Frontal cortex (tissue), 4 donors: ENCODE results near the gene LEMD2. TPM values are rescaled to one million over a fixed set of nuclear protein-coding genes. Genes with fewer than 3 reads are reported as not detected.

Experiments used
- DNase-seq, 2 donors: peaks; one replicate each; pipeline ENCODE4 v3.0.0; 2012; ENCODE audit warnings: low spot score in 2 of 2
- FAIRE-seq: peaks from 2 replicates; lab custom pipeline; 2012; peaks lifted over from hg19 to GRCh38; lab: Jason Lieb, UNC
- total RNA-seq: library from RNA; depleted of rRNA; stranded (reverse); fragments of >200 nt; gene quantifications from one replicate; pipeline ENCODE4 v1.2.3, GENCODE V29; 2014
- donor health status: control.
- donor health status: control.
- donor health status: control.

Gene LEMD2
- total RNA-seq, 1 donor from 2014 or later, result 29.3 TPM

DNA sequence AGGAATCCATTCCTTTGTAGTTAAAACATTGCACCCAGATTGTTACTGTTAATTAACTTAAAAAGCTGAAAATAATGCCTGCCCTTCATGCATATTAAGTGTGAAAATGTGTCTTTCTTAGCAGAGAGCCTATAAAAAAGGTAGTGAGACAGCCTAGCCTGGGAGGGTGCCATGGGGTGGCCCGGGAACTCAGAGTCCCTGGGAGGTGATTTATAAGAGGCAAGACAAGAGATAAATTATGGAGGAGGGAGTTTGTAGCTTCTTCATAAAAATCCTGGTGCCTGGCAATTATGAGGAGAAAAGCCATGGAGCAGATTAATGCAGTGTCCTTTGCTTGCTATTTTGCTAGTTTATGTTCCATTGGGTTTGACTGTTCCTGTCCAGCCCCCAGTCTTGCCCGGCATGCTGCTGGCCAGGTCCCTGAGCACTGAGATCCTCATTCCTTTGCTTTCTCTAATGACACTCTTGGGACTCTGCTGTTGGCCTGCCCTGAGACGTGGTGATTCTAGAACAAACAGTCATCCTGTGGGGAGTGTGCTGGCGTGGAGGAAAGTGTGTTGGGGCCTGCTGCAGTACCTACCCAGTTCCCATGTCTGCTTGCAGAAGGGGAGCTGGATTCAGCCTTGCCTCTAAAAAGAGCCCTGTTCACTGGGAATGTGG is 10.7 kb upstream of the LEMD2 start:
- FAIRE-seq (no peak), DNase-seq (no peak)

DNA sequence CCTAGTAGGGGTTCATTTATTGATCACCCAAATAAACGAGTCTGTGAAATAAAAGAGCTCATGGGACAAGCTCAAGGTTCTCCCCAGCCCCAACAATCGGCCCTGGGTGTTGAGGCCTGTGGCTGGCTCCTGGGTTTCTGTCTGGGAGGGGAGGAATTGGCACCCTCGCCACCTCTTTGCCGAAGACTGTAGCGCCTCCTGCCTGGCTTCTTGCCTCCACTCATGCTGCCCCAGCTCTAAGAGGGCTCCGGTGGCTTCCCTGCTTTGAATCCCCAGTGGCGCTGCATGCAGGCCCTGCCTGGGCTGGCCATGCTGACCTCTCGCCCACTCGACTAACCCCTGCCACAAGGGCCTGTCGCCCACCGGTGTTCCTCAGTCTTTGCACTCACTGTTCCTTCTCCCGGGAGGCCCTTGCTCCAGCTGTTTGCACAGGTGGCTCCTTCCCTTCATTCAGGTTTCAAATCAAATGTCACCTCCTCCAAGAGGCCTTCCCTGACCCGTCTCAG is 9.5 kb upstream of the LEMD2 start:
- DNase-seq, result no peak
- FAIRE-seq, result no peak

DNA sequence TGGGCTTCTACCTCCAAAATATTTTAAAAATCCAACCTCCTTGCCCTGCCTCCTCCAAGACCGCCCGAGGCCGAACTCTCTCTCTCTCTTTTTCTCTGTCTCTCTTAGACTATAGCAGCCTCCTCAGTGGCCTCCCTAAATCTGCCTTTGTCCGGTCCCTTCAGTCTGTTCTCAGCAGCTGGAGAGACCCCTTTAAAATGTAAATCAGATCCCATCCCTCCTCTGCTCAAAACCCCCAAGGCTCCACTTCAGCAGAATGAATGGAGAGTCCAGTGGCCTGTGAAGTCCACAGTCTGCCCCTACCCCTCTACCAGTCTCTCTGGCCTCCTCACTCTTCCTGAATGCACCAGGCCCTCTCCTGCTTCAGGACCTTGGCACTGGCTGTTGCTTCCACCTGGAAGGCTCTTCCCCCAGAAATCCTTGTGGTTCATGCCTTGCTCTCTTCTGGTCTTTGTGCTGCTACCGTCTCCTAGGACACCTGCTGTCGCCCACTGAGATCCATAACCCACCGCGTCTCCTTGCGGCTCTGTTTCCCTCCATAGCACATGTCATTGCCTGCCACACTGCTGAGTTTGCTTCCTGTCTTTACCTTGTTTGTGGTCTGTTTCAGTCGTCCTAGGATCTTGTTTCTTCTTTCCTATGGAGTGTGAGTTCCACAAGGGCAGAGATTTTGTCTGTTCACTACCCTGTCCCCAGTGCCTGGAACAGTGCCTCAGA is 8.9 kb upstream of the LEMD2 start:
- DNase-seq (no peak), FAIRE-seq (no peak)

DNA sequence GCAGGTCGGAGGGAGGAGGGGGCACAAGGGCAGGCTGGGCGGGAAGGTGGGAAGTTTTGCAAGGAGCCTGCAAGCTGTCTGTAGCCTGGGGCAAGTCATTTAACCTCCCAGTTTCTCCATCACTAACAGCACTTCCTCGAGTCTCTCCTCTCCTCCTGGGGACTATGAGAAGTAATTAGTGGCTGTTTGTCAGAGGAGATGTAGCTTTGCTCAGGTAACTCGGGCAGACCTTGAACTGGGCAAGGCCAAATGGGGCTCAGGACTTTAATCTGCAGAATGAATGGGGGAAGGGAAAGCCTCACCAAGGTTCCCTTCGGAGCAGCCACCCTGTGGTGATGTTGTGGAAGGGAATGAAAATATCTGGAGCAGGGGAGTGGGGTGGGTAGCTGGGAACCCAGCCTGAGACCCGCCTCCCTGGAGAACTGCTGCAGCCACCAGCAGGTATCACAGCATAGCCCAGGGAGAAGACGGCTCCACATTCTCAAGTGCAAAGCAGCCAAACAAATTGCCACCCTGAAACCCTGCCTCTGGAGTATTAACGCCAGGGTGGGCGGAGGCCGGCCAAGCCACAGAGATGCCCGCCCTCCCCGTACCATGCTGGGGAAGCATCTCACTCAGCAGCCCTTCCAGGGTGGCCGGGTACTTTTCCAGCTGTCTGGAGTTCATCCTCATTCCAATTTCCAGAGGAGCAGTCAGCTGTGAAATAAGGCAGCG is 6.1 kb upstream of the LEMD2 start:
- FAIRE-seq (no peak), DNase-seq (no peak)

DNA sequence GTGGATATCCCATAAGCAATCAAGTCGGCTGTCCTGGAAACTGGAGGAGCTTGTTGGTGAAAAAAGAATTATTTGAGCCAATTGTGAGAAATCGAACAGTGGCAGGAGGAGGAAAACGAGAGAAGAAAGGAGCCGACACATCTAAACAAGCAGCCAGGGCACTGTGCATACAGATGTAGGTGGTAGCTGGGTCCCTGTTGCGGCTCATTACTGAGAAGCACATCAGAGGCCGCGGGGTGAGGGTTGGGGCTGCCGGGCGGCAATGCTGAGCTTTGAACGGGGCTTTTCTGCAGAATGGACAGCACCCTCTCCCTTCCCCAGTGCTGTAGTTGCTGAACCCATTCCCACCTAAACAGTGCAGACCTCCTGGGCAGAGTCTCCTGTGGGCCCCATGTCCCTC is 4.1 kb upstream of the LEMD2 start:
- DNase-seq, result no peak
- FAIRE-seq, result no peak

DNA sequence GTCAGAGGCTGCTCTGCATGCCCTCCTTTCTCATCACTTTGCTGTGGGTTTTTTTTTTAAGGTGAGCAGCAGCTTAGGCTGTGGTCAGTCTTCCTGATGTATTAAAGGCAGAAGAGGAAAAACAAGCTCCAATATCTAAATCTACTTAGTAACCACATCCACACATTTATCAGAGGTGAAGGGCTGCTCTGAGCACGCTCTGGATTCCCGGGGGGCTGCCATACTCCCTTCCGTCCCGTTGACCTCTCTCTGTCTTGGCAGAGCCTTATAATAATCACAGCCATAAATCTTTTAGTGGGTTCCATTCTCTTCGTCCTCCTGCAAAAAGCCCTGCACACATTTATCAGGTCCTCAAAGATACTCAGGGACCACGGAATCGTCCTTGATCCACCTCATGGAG is 2.7 kb upstream of the LEMD2 start:
- FAIRE-seq (no peak), DNase-seq (no peak)

DNA sequence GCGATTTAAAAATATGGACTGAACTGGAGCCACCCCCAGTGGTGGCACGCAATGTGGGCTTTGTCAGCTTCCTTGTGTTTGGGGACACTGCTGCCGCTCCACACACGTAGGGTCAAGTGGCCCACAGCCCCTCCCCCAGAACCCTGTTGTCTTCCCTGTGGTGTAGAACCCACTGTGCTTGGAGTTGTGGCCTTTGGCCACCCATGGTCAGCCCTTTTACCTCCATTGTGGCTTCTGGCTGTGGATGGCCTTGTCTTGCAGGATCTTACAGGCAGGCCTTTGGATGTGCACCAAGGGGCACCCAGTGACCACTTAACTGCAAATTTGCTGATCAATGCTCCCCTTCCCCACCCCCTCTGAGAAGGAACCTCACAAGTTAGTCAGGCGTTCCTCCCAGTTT is 2.0 kb upstream of the LEMD2 start:
- DNase-seq (no peak), FAIRE-seq (no peak)

DNA sequence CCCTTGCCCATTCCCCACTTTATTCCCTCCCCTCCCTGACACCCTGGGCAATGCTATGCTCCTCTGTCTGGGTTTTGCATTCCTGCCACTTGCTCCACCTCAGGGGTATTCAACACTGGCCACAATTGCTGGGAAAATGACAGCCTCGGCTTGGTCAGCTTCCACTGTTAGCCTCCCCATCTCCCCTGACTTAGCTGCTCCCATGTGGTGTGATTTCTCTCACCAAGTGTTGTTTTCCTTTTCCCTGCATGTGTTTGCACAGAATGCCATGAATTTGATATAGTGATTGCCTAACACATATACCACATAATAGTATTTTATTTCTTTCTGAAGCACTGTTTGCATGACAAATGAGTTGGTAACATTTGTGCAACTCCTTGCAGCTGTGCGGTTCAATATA is 1.4 kb upstream of the LEMD2 start:
- FAIRE-seq, result no peak
- DNase-seq, result no peak

DNA sequence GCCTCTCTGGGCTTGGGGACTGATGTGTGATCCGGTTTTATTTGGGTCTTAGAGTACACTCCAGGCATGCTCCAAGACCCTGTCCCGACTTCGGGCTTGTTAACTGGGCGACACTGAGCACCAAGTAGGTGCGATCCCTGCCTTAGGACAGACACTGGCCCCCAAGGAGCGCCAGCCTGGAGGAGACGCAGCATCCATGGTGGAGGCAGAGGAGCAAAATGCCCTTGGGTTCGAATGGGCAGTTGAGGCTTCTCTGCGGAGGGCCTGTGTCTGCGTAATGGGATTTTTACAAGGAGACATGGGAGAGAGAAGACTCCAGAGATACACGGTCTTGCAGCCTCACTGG is 593 bp upstream of the LEMD2 start:
- FAIRE-seq, result no peak
- no peak for DNase-seq

DNA sequence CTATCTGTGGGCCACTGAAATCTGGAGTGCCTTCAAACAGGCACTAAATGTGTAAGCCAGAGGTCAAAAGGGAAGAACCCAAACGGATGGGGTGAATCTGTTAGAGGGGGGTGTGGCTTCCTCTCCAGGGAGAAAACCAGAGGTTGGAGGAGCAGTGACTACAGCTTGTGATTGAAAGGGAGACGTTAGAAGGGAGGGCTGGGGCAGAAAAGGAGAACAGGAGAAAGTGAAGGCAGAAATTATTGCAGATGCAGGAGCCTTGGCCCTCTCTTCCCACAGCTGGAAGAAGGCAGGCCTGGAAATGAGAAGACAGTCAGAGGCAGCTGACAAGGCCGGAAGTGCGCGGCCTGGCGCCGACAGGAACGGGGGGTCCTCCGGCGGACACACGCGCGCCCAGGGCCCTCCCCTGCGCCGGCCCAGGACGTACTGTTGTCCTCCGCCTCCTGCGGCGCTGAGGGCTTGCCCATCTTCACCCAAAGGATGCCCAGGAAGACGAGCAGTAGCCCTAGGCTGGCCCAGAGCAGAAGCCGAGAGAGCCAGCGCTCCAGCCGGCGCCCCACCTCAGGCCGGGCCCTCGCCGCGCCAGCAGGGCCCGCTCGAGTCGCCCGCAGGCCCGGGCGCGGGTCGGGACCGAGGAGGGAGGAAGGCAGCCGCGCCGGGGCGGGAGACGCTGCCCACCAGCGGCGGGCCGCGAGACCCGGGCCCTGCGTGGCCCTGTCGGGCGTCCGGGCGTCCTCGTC is 806 bp downstream of the LEMD2 start:
- FAIRE-seq, result no peak
- DNase-seq, result peak; percentile 75 to 78

DNA sequence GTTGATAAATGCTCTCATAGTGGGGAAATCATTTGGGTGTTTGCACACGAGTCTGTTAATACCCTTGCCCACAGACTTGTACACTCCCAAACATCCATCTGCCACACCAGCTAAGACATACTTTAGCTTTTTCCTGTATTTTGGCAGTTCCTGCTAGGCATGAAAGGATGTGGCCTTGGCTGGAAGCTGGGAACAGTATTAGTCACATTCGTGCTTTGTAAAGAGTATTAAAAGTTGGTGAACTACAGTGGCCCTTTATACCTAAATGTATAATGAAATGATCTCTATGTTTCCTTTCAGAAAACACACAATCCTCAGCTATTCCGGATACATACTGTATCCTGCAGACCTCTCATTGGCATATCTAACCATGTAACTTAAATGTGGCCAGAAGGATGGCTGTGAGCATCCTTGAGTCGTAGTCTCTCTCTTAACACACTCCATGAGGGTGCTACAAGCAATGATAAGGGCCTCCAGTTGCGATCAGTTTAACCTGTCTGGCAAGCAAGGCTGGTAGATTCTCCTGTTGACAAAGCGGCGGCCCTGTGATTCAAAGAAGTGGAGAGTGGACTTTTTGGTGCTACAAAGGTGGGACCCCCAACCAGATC is 1.5 kb downstream of the LEMD2 start:
- FAIRE-seq (no peak), DNase-seq (no peak)

DNA sequence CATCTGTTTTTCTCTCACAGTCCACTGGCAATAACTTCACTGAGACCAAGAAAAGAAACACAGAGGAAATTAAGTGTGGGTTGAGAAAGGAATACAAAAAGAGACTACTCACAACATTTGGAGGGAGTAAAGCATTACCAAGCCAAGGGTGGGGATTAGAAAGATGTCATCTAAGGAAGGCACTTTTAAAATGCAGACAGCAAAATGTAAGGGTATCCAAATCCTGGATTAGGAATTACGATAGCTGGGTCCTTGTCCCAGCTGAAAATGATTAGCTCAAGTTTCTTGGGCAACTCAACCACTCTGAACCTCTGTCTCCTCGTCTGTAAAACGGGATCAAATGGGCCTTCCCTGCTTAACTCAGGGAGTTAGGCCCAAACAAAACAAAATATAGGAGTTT is 2.2 kb downstream of the LEMD2 start:
- no peak for DNase-seq
- FAIRE-seq, result no peak

DNA sequence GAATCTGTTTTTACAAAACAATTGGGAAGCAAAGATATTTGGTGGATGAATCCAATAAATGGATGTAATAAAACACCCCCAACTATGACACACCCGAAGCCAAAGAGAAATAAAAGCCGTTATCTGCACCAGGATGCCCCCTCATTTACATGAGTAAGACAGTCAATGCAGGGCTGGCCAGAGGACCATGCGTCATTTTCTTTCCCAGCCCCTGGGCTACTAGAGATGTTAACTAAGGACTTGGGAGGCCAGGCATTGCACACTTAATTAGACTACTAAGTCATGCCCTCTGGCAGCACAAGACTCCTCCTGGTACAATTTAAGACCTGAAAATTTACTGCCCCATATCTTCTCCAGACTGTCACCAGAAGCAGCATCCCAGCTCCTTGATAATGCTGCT is 3.2 kb downstream of the LEMD2 start:
- FAIRE-seq, result no peak
- DNase-seq, result no peak

DNA sequence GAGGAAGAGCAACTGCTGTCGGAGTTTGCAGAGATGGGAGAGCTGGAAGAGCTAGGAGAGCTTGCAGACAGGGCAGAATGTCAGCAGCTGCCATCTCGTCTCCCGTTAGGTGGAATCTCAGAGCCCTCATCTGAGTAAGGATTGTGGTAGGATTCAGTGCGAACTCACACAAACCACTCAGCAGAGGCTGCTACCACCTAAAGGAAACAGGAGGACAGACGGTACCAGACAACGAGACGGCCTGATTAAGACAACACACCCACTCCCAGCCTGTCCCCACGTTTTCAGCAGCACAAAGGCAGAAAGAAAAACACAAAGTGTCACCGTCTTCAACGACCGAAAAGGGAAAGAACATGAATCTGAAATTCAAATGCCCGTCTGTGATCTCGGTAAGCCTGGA is 4.1 kb downstream of the LEMD2 start:
- DNase-seq, result no peak
- FAIRE-seq, result no peak

DNA sequence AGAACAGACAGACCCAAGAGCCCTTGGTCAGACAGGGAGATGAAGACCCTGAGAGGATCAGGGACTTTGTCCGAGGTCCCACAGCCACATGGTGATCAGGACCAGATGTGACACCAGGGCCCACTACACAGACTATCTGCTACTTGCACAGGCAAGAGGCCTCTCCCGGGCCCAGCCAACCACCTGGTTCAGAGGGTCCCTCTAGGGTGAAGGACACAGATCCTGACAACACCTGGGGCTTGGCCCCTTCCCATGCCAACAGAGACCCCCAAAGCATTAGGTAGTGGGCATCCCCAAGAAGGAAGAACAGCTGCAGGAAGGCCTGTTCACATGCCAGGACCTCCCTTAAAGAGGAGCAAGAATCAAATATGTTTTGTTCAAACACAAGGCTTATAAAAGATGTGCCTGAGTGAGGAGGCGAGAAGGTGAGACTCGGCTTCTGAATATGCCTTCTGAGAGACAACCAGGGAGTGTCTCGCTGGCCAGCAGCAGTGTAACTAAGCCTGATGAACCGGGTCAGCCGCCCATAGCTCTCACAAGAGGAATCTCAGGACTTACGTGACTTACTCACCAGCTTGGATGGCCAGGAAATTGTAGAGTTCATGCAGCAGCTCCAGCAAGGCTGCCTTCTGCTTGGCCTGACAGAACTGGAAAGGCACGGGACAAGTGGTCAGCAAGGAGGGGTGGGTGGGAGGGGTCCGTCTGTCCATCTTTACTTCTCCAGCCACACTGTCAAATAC is 5.0 kb downstream of the LEMD2 start:
- FAIRE-seq, result no peak

DNA sequence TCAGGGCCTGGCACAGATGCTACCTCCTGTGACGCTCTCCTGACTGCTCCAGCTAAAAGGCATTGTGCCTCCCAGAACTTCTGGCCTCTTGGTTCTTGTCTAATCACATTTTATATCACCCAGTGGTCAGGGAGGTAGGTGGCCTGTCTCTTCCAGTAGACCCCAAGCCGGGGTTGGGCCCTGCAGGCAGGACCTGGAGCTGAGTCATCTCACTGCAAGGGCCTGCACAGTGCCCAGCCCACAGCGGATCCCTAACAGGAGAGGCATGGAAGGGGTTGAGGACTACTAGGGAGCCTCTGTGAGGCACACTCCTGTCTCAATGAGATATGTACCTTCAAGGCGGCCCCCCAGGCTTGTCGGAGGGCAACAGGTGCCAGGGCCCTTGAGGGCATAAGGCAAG is 6.4 kb downstream of the LEMD2 start:
- no peak for DNase-seq
- no peak for FAIRE-seq

More for the DNA sequence above, 5.0 kb downstream of the LEMD2 start:
- DNase-seq, result no peak

DNA sequence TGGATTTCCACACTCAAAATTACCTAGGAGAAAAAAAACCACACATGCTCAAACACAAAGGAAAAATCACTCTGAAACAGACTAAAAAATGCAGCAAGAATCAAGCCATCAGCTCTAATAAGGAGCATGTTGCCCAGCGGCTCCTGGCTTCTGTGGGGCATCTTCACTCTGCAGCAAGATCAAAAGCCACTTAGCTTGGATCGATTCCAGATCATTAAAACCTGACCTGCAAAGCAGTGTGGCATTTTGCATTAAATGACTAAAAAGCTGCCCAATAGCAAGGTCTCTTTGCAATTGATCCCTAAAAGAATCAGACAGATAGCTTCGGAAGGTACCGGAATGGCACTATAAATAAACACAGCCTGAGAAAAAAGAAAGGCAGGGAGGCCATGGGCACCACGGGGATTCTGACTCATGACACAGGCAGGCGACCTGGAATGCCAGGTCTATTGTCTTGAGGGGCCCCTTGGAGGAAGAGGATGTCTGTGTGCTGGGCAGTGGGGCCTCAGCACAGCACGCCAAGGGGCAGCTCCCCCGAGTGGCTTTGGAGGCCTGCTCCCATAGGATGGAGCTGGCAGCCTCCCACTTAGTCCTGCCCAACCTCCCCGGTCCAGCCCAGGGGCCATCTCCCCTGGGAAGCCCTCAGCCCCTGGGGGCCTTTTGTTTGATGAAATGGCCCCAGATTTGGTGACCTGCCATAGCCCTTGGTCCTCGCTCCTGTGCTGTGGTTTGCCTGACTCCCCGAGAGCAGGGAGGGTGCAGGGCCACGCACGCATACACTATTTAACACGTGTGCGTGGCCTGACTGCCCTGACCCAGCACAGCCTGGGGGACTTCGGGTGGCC is 7.6 kb downstream of the LEMD2 start:
- FAIRE-seq (no peak), DNase-seq (peak in 1 of 2 donors; percentile 31)

DNA sequence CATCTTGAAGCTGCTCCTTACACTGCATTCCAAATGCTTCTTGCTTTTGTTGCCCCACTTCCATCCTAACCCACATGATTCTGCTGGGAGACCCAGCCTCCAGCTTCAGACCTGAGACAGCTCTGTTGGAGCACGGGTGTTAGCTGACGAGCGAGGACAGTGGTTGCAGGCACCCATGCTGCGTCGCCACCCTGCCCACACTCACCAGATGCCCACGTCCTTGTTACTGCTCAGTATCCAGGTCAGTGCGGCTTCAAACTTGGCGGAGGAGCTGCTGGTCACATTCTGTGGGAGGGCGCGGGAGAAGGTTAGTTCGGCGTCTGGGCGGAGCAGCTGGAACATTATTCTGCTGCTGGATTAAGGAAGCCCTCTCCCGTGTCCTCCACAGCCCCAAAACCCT is 9.0 kb downstream of the LEMD2 start:
- no peak for DNase-seq
- no peak for FAIRE-seq

DNA sequence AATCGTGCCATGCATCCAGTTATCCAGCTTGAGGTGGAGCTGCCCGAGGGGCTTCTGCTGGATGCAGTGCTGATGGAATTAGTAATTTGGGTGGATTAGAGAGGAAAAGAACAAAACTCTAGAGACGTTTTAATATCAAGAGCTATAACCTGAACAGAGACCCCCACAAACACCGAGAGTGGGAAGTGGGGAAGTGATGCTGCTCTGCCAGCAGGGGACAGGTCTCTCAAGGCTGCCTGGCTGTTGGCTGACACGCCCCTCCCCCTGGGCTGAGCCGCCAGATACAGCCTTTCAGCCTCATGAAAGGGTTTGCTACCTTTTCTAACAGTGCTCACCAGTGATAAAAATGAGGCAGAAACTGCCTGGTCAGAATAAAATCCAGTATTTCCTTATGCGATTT is 9.6 kb downstream of the LEMD2 start:
- DNase-seq (no peak), FAIRE-seq (no peak)
